HepG2 (cell line): ENCODE data around the gene HMGN4. TPM values are rescaled to one million over a fixed set of nuclear protein-coding genes. Genes with fewer than 3 reads are reported as not detected.

Experiments
- DNMT1 ChIP-seq: sonication (generic); formaldehyde crosslinking; IDR thresholded peaks from 2 replicates; pipeline ENCODE4 v1.5.1; 2020; ENCODE audit warnings: mild to moderate bottlenecking, missing genetic modification reagents
- E2F5 ChIP-seq: sonication (generic); formaldehyde crosslinking; conservative IDR thresholded peaks from 2 replicates; pipeline ENCODE4 v1.4.0; 2020; ENCODE audit warnings: missing genetic modification reagents
- HNRNPH1 ChIP-seq: fragments of 200-400 bp; formaldehyde crosslinking; optimal IDR thresholded peaks from 2 replicates; pipeline ENCODE3; 2017; ENCODE audit warnings: mild to moderate bottlenecking, low read depth, low read length
- HNRNPUL1 ChIP-seq: fragments of 200-400 bp; formaldehyde crosslinking; IDR thresholded peaks from 2 replicates; pipeline ENCODE4 v1.6.1; 2017; ENCODE audit warnings: low read depth, mild to moderate bottlenecking, low read length, moderate library complexity
- PBX2 ChIP-seq: IDR thresholded peaks from 2 replicates; pipeline ENCODE4 v1.6.1; 2016; ENCODE audit warnings: control low read depth
- SALL2 ChIP-seq: sonication (generic); formaldehyde crosslinking; IDR thresholded peaks from 2 replicates; pipeline ENCODE4 v1.8.1; 2023; ENCODE audit warnings: mild to moderate bottlenecking, missing genetic modification reagents, inconsistent platforms
- SMAD1 ChIP-seq: sonication (generic); formaldehyde crosslinking; IDR thresholded peaks from 2 replicates; pipeline ENCODE4 v1.4.0; 2020; ENCODE audit warnings: missing genetic modification reagents, low read depth, mild to moderate bottlenecking, borderline replicate concordance
- TEAD2 ChIP-seq: sonication (generic); formaldehyde crosslinking; IDR thresholded peaks from 2 replicates; pipeline ENCODE4 v1.9.0; 2021; ENCODE audit warnings: missing genetic modification reagents
- ZBTB2 ChIP-seq: sonication (generic); formaldehyde crosslinking; IDR thresholded peaks from 2 replicates; pipeline ENCODE4 v1.8.0; 2022; ENCODE audit warnings: low read depth, missing genetic modification reagents
- ZNF20 ChIP-seq: sonication (generic); formaldehyde crosslinking; IDR thresholded peaks from 2 replicates; pipeline ENCODE4 v1.4.0; 2020; ENCODE audit warnings: mild to moderate bottlenecking, moderate library complexity, missing genetic modification reagents
- ZNF407 ChIP-seq: sonication (generic); formaldehyde crosslinking; IDR thresholded peaks from one replicate; pipeline ENCODE4 v1.5.1; 2020; ENCODE audit warnings: mild to moderate bottlenecking, missing genetic modification reagents; ENCODE audit errors: not compliant biosample characterization
- ZNF557 ChIP-seq: sonication (generic); formaldehyde crosslinking; IDR thresholded peaks from 2 replicates; pipeline ENCODE4 v1.4.0; 2020; ENCODE audit warnings: missing genetic modification reagents
- ZNF616 ChIP-seq: sonication (generic); formaldehyde crosslinking; IDR thresholded peaks from 2 replicates; pipeline ENCODE4 v1.5.0; 2020; ENCODE audit warnings: low read depth, mild to moderate bottlenecking, missing genetic modification reagents
- polyA plus RNA-seq, 8 experiments: library from polyadenylated mRNA; depleted of rRNA in 3 of 8; stranded (reverse) in 7 of 8; unstranded in 1 of 8; fragments of >200 nt; fragmentation: Illumina TruSeq in 4 of 8; extraction: Trizol in 4 of 8; gene quantifications; 2 replicates each; pipeline versions ENCODE4 v1.2.1 to v1.2.3, GENCODE V29; 2011 to 2016; ENCODE audit warnings: low read depth in 4 of 8, missing spikeins in 1 of 8, mixed read lengths in 1 of 8; ENCODE audit not compliant: insufficient read depth in 1 of 8
- total RNA-seq, 5 experiments: library from RNA; depleted of rRNA; stranded (reverse); fragments of >200 nt; fragmentation: Illumina TruSeq; extraction: Trizol; gene quantifications; 2 replicates each; pipeline ENCODE4 v1.2.3, GENCODE V29; 2016; ENCODE audit warnings: low read depth in 1 of 5
- TF ChIP-seq, protein P1 (sequence below): IDR thresholded peaks from 2 replicates; pipeline ENCODE4 v1.6.1; 2012; ENCODE audit warnings: inconsistent platforms
- TF ChIP-seq, protein P2 (sequence below): sonication (generic); formaldehyde crosslinking; IDR thresholded peaks from 2 replicates; pipeline ENCODE4 v1.8.1; 2023; ENCODE audit warnings: mild to moderate bottlenecking, missing genetic modification reagents

HMGN4 gene
- total and polyA plus RNA-seq, 2 of the 13 experiments (the other 11 are each of a cell fraction or from before 2014, with no cell fraction given): 39.9 to 52.1 TPM

- TF ChIP-seq ZNF407 (CRISPR knock-in tag) (peak; percentile 28), ZNF616 (CRISPR knock-in tag) (peak; percentile 61; the same call in 1 of the 2 replicates), ZBTB2 (CRISPR knock-in tag) (peak; percentile 66), DNMT1 (no peak), ZNF20 (CRISPR knock-in tag) (0 out of 2 replicates have a peak, but pooled peaks have one; percentile 3), SALL2 (CRISPR knock-in tag) (no peak; the same call in 1 of the 2 replicates), SMAD1 (CRISPR knock-in tag) (no peak), PBX2 (no peak), HNRNPUL1 (no peak), ZNF557 (CRISPR knock-in tag) (peak; percentile 93; the same call in 1 of the 2 replicates), TEAD2 (CRISPR knock-in tag) (0 out of 2 replicates have a peak, but pooled peaks have one; percentile 38), E2F5 (CRISPR knock-in tag) (no peak), HNRNPH1 (no peak)
- TF ChIP-seq, protein P1, sequence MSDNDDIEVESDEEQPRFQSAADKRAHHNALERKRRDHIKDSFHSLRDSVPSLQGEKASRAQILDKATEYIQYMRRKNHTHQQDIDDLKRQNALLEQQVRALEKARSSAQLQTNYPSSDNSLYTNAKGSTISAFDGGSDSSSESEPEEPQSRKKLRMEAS: peak; percentile 91
- TF ChIP-seq, protein P2, sequence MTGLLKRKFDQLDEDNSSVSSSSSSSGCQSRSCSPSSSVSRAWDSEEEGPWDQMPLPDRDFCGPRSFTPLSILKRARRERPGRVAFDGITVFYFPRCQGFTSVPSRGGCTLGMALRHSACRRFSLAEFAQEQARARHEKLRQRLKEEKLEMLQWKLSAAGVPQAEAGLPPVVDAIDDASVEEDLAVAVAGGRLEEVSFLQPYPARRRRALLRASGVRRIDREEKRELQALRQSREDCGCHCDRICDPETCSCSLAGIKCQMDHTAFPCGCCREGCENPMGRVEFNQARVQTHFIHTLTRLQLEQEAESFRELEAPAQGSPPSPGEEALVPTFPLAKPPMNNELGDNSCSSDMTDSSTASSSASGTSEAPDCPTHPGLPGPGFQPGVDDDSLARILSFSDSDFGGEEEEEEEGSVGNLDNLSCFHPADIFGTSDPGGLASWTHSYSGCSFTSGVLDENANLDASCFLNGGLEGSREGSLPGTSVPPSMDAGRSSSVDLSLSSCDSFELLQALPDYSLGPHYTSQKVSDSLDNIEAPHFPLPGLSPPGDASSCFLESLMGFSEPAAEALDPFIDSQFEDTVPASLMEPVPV (CRISPR knock-in tag): no peak; the same call in 1 of the 2 replicates
Observed at GRCh38 chr6:26537160-26537845, 863 bp upstream of the HMGN4 start (continued).
